T1000 (cell line): ENCODE measurements around the gene CBFB.

Source experiments
- DNase-seq: peaks from one replicate; lab custom pipeline; 2025; ENCODE audit warnings: mixed read lengths; lab: John Stamatoyannopoulos, UW

CBFB gene

GRCh38 chr16:67129422-67129821 is 100.5 kb downstream of the CBFB start:
- no peak for DNase-seq

GRCh38 chr16:67137605-67138004 is 108.7 kb downstream of the CBFB start:
- DNase-seq: no peak

- no peak for DNase-seq
Observed at GRCh38 chr16:67141391-67141790, 112.4 kb downstream of the CBFB start.

DNA sequence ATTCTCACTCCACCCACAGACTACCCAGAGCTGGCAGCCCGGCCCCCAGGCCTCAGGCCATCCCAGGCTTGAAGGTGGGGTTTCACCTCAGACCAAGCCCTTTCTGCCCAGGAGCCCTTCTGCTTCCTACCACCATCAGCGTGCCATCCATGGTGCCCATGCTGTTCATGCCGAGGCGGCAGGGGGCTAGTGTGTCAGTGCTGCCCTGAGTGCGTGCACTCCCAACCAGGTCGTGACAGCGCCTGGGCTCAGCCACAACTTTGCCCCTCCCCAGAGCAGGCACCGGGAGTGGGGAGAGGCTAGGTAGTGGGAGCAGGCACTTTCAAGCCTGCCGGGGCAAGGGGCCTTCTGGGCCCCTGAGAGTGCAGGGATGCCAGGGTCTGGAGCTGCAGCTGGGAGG is 113.4 kb downstream of the CBFB start:
- no peak for DNase-seq

GRCh38 chr16:67144943-67145342 is 116.0 kb downstream of the CBFB start:
- DNase-seq: no peak

DNA sequence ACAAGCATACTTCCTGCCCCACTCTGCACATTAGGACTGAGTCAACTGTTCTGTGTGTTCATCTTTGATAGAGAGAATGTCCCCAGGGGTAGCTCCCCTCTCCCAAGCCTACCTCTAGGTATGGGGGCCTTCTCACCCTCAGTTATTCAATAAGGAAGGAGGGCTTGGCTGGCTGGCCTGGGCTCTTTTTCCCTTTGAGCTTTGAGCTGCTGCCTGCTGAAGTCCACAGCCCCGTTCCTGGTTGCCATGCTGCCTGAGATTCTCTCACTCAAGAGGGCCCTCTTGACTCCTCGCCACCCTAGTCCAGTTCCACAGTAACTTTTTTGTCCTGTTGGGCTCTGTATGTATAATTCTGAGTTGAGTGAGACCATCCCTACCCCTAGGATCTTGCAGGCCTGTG is 116.8 kb downstream of the CBFB start:
- DNase-seq: no peak

- no peak for DNase-seq
Observed at GRCh38 chr16:67146523-67147357, 117.8 kb downstream of the CBFB start.

DNA sequence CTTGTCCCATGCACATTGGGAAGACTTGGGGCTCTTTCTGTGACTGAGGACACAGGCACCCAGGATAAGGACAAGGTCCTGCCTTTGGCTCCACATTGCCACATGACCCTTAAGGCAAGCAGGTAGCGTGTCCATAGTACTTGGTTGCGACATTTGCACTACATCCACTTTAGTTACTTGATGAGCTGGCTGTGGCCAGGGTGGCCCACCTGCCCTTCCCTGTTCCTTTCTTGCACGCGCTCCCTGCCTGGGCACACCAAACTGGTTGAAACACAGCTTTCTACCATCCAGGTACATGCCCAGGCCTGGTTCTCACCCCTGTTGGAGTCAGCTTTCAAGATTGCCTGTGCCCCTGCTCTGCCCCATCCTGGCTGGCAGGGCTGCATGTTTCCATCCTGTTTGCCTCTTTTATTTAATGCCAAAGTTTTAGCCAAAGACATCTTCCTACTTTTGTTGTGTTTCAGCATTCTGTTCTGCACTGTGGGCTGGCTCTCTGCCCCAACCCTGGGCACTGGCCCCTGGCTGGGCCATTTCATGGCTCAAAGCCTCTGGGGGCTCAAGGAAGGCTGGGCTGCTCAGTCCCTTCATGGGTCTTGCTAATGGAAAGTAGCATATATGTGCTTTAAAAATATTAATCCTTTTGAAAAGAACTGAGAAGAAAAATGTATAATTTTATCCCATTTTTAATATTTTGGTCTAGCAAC is 118.6 kb downstream of the CBFB start:
- DNase-seq: no peak

- no peak for DNase-seq
Observed at GRCh38 chr16:67148221-67148620, 119.3 kb downstream of the CBFB start.

DNA sequence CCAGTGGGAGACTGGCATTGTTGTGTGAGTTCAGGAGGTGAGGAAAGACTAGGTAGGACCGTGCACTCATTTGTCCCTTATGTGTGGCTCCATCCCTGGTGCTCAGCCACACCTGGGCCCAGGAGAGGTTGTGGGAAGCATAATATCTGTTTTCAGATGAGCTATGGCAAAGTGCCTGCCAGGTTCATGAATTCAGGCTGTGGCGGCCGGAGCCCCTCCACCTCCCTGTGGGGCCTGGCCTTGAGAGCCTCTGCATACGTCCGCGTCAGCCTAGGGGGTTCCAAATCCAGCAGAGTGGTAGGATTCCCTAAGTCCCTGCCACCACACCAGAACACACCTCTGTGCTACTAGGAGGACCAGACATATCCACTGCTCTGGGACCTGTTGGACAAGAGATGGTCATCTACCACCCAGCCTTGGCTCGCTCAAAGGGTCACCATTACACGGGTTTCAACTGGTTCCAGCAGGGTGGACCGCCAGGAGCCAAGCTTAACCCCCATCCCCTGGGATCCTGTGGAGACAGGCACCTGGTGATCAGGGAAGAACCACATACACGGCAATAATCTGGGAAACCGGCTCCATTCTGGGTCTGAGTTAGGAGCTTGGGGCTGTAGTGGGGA is 119.8 kb downstream of the CBFB start:
- no peak for DNase-seq

DNA sequence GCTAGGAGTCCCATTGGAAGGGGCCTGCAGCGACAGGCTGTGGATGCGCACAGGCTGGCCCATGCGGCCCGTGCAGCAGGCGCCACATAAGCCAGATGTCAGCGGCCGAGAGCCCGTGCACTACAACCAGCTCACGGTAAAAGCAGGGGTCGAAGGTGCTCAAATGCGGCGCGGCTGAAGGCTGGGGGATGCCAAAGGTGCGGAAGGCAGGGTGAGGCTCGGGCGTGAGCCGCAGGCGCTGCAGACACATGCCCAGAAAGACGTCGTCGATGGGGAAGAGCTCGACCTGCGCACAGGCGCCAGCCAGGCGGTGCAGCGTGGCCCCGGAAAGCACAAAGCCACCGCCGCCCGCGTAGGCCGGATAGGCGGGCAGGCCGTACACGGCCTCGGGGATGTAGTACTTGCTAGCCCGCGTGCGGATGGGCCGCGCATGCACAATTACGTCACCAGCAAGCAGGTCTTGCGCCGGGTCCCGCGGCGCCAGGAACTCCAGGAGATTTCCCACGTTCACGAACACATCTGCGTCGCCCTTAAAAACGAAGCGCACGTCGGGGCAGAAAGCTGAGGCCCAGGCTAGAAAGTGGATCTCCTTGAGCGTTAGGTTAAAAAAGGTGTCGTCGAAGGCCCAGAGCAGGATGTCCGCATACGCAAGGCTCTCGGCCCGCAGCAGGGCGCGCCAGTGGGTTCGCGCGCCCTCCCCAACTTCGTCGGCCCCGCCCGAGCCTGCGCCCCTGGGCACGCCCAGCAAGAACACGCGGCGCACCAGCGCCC is 120.5 kb downstream of the CBFB start:
- no peak for DNase-seq

GRCh38 chr16:67150047-67150832 is 121.3 kb downstream of the CBFB start:
- no peak for DNase-seq
